Smooth muscle cell (in vitro differentiated cells): Measurements from ENCODE around the gene AARS2. TPM values are rescaled to one million over a fixed set of nuclear protein-coding genes. Genes with fewer than 3 reads are reported as not detected.

Source experiments
- DNase-seq: peaks from one replicate; lab custom pipeline; 2025; ENCODE audit not compliant: unreplicated experiment; lab: John Stamatoyannopoulos, UW
- H2AFZ ChIP-seq: fragments of 200-600 bp; sonication (generic); 2 replicates; pipeline ENCODE4 v1.6.0; 2016; ENCODE audit warnings: antibody characterized with exemption, low read depth, mild to moderate bottlenecking
- H3F3A ChIP-seq: fragments of 200-600 bp; sonication (generic); 2 replicates; pipeline ENCODE4 v1.6.0; 2017; ENCODE audit warnings: antibody characterized with exemption, low read depth
- H3K27ac ChIP-seq: fragments of 200-600 bp; sonication (generic); 2 replicates; pipeline ENCODE4 v1.5.1; 2016; ENCODE audit warnings: low read depth, mild to moderate bottlenecking
- H3K27me3 ChIP-seq: fragments of 200-600 bp; sonication (generic); 2 replicates; pipeline ENCODE4 v1.6.1; 2016; ENCODE audit warnings: low read depth, mild to moderate bottlenecking
- H3K36me3 ChIP-seq: fragments of 200-600 bp; sonication (generic); 2 replicates; pipeline ENCODE4 v1.5.1; 2016; ENCODE audit warnings: low read depth
- H3K4me1 ChIP-seq: fragments of 200-600 bp; sonication (generic); 2 replicates; pipeline ENCODE4 v1.5.1; 2016; ENCODE audit warnings: low read depth
- H3K4me2 ChIP-seq: fragments of 200-600 bp; sonication (generic); 2 replicates; pipeline ENCODE4 v1.6.0; 2016; ENCODE audit warnings: mild to moderate bottlenecking
- H3K4me3 ChIP-seq: fragments of 200-600 bp; sonication (generic); 2 replicates; pipeline ENCODE4 v1.5.1; 2016; ENCODE audit warnings: mild to moderate bottlenecking
- H3K79me2 ChIP-seq: fragments of 200-600 bp; sonication (generic); 2 replicates; pipeline ENCODE4 v1.6.0; 2016; ENCODE audit warnings: low read depth, mild to moderate bottlenecking
- H3K9ac ChIP-seq: fragments of 200-600 bp; sonication (generic); 2 replicates; pipeline ENCODE4 v1.6.0; 2016; ENCODE audit warnings: low read depth
- H3K9me3 ChIP-seq: fragments of 200-600 bp; sonication (generic); replicated peaks from 2 replicates; pipeline ENCODE4 v1.5.1; 2016; ENCODE audit warnings: low read depth
- H4K20me1 ChIP-seq: fragments of 200-600 bp; sonication (generic); 2 replicates; pipeline ENCODE4 v1.6.0; 2016; ENCODE audit warnings: low read depth
- CTCF ChIP-seq: fragments of 200-600 bp; sonication (generic); IDR thresholded peaks from 2 replicates; pipeline ENCODE4 v1.5.1; 2017; ENCODE audit warnings: borderline replicate concordance, mild to moderate bottlenecking, antibody characterized with exemption; ENCODE audit not compliant: insufficient read depth, poor library complexity, severe bottlenecking
- WGBS: methylation state at CpG from one replicate; pipeline ENCODE4 v1.1.7; 2016; ENCODE audit warnings: low lambda C conversion rate; 5-methylcytosine and 5-hydroxymethylcytosine counted together
- polyA plus RNA-seq: library from polyadenylated mRNA; unstranded; fragments of >200 nt; fragmentation: Nextera tagmentation; extraction: Ambion mirVana; gene quantifications from 2 replicates; pipeline ENCODE4 v1.2.1, GENCODE V29; 2016
- total RNA-seq: library from RNA; depleted of rRNA; stranded (reverse); fragments of >200 nt; gene quantifications from 2 replicates; pipeline ENCODE4 v1.2.3, GENCODE V29; 2014

AARS2 gene
- total and polyA plus RNA-seq, 2 experiments from 2014 or later, result 7.5 to 15.1 TPM

GRCh38 chr6:44270526-44271405, 42.4 kb downstream of the AARS2 start:
- TF ChIP-seq CTCF, result no peak

GRCh38 chr6:44269921-44270525, 43.1 kb downstream of the AARS2 start, which contains the start of gene TMEM151B:
Gene TMEM151B, plus strand, starts transcription at chr6:44270450. Its CDS starts 293 bp downstream, at chr6:44270743.
- no peak within 1 kb of the TSS for H3K9ac ChIP-seq
- no peak within 1 kb of the TSS for H3K27ac ChIP-seq
- TF ChIP-seq CTCF, result no peak
- no peaks in the 10 kb centered on the region for H3K79me2 ChIP-seq
- H3K27me3 ChIP-seq, result peaks cover 58% of the 10 kb centered on the region
- H2AFZ ChIP-seq, result no peak within 1 kb of the TSS
- H3K4me3 ChIP-seq, result peak within 1 kb of the TSS; percentile 40
- H3K4me1 ChIP-seq, result peaks cover 6% of the 10 kb centered on the region
- H3F3A ChIP-seq, result no peaks in the 10 kb centered on the region
- H4K20me1 ChIP-seq, result no peaks in the 10 kb centered on the region
- H3K9me3 ChIP-seq, result no peaks in the 10 kb centered on the region
- no peak for DNase-seq
- peak within 1 kb of the TSS; percentile 86 for H3K4me2 ChIP-seq
- WGBS, result 16% methylated on average over 11 of the region's 29 CpGs
- no peaks in the 10 kb centered on the region for H3K36me3 ChIP-seq

More at GRCh38 chr6:44270526-44271405, 42.4 kb downstream of the AARS2 start:
- 21% methylated on average over 13 of the region's 90 CpGs for WGBS
- Histone ChIP-seq H3K9ac (no peak overlapping the region), H4K20me1 (no peaks in the 10 kb centered on the region), H3K4me3 (peak overlapping the region; percentile 40), H2AFZ (no peak overlapping the region), H3F3A (no peaks in the 10 kb centered on the region), H3K27ac (no peak overlapping the region), H3K79me2 (no peaks in the 10 kb centered on the region), H3K27me3 (peaks cover 66% of the 10 kb centered on the region), H3K4me1 (peaks cover 4% of the 10 kb centered on the region), H3K9me3 (no peaks in the 10 kb centered on the region), H3K36me3 (no peaks in the 10 kb centered on the region), H3K4me2 (peak overlapping the region; percentile 86)
- no peak for DNase-seq

GRCh38 chr6:44269178-44269920, 43.8 kb downstream of the AARS2 start:
- Histone ChIP-seq H3K4me2 (no peak overlapping the region), H3K9me3 (no peaks in the 10 kb centered on the region), H2AFZ (no peak overlapping the region), H3K4me3 (no peak overlapping the region), H3F3A (no peaks in the 10 kb centered on the region), H3K79me2 (peaks cover 3% of the 10 kb centered on the region), H3K4me1 (peaks cover 11% of the 10 kb centered on the region), H3K27ac (no peak overlapping the region), H3K27me3 (peaks cover 57% of the 10 kb centered on the region), H3K36me3 (no peaks in the 10 kb centered on the region), H4K20me1 (peaks cover 4% of the 10 kb centered on the region), H3K9ac (no peak overlapping the region)
- TF ChIP-seq CTCF, result no peak
- DNase-seq, result no peak
- 88% methylated on average over 1 of the region's 1 CpG for WGBS
